SU-DHL-6 (cell line): Measurements from ENCODE around the gene SYPL2.

Experiments
- CTCF ChIP-seq: fragments of 200-600 bp; sonication (generic); IDR thresholded peaks from one replicate; pipeline ENCODE4 v1.5.1; 2017; ENCODE audit warnings: antibody characterized with exemption, mild to moderate bottlenecking, low read length, moderate library complexity; ENCODE audit not compliant: insufficient read depth, poor library complexity, severe bottlenecking
- EZH2phosphoT487 ChIP-seq: fragments of 200-600 bp; sonication (generic), shearing (Covaris generic); conservative IDR thresholded peaks from 2 replicates; pipeline ENCODE4 v1.6.1; 2018; ENCODE audit warnings: mild to moderate bottlenecking, antibody characterized with exemption, low read length, moderate library complexity, mixed read lengths

DNA sequence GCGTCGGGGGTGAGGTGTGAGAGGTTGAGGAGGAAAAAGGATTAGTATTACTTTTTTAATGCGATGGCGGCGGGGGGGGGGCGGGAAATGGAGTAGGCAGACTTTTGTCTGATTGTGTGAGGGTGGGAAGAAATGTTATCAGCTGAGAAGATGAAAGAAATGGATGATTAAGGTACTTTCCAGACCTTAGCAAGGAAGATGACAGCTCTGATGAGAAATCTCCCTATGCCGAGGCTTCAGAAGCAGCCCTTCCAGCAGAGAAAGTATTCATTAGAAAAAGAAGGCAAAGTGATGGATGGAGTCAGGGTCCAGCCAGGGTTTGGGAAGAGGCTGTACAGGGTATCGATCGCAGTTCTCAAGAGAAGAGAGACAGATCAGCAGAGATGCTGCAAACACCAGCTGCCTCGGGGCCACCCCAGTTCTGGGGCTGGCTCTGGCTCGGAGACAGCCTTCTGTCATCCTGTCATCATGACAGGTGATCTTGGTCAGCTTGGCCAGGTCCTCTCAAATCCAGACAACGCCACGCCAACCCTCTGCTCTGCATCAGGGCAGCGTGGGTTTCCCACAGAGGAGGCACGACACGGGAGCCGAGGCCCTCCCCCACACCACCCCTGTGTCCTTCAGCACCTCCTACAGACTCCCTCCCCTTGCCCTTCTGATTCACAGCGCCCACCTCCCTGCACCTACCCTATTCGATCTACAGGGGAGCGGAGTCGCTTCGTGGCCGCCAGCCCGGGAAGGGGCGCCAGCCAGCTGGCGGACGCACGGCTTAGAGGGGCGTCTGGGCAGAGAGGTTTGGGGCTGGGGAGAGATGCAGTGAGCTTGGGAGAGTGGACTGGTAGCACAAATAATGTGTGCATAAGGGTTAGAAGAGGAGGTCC, 16.7 kb downstream of the SYPL2 start:
- TF ChIP-seq CTCF (no peak), EZH2phosphoT487 (no peak)
